Neural cell (in vitro differentiated cells): ENCODE data around the gene CADM1. TPM values are rescaled to one million over a fixed set of nuclear protein-coding genes. Genes with fewer than 3 reads are reported as not detected.

ENCODE experiments used
- H2AFZ ChIP-seq: fragments of 200-600, 300-800 bp; sonication (generic), shearing (Covaris generic); 2 replicates; pipeline ENCODE4 v1.6.0; 2014; ENCODE audit warnings: low read depth, mild to moderate bottlenecking, antibody characterized with exemption, low read length, moderate library complexity
- H3F3A ChIP-seq: fragments of 200-600 bp; shearing (Covaris generic); 2 replicates; pipeline ENCODE4 v1.6.1; 2016; ENCODE audit warnings: mild to moderate bottlenecking, moderate library complexity, mixed read lengths, antibody characterized with exemption, low read length; ENCODE audit not compliant: insufficient read depth, poor library complexity, severe bottlenecking
- H3K27ac ChIP-seq: fragments of 200-600, 300-800 bp; sonication (generic), shearing (Covaris generic); 2 replicates; pipeline ENCODE4 v1.5.1; 2014; ENCODE audit warnings: mild to moderate bottlenecking, low read length, moderate library complexity
- H3K27me3 ChIP-seq: fragments of 300-800, 200-600 bp; sonication (generic), shearing (Covaris generic); 2 replicates; pipeline ENCODE4 v1.6.0; 2014; ENCODE audit warnings: mild to moderate bottlenecking, low read depth, low read length, moderate library complexity; ENCODE audit not compliant: insufficient read depth
- H3K36me3 ChIP-seq: fragments of 300-800, 200-600 bp; sonication (generic), shearing (Covaris generic); 2 replicates; pipeline ENCODE4 v1.5.1; 2014; ENCODE audit warnings: mild to moderate bottlenecking, antibody characterized with exemption, low read length, moderate library complexity; ENCODE audit not compliant: insufficient read depth
- H3K4me2 ChIP-seq: fragments of 300-800, 200-600 bp; sonication (generic), shearing (Covaris generic); 2 replicates; pipeline ENCODE4 v1.6.0; 2014; ENCODE audit warnings: mild to moderate bottlenecking, low read length
- H3K4me3 ChIP-seq: fragments of 300-800, 200-600 bp; sonication (generic), shearing (Covaris generic); 2 replicates; pipeline ENCODE4 v1.5.1; 2014; ENCODE audit warnings: mild to moderate bottlenecking, low read length, moderate library complexity
- H3K79me2 ChIP-seq: fragments of 200-600 bp; shearing (Covaris generic); replicated peaks from 2 replicates; pipeline ENCODE4 v1.6.0; 2014; ENCODE audit warnings: mild to moderate bottlenecking, low read length, moderate library complexity; ENCODE audit not compliant: insufficient read depth
- H3K9ac ChIP-seq: fragments of 300-800, 200-600 bp; sonication (generic), shearing (Covaris generic); 2 replicates; pipeline ENCODE4 v1.6.1; 2016; ENCODE audit warnings: mild to moderate bottlenecking, low read length, mixed read lengths
- H3K9me2 ChIP-seq: fragments of 200-600 bp; shearing (Covaris generic); 2 replicates; pipeline ENCODE4 v1.6.1; 2016; ENCODE audit warnings: mild to moderate bottlenecking, low read length, mixed read lengths; ENCODE audit not compliant: insufficient read depth
- H3K9me3 ChIP-seq: fragments of 200-600, 300-800 bp; sonication (generic), shearing (Covaris generic); 2 replicates; pipeline ENCODE4 v1.6.1; 2016; ENCODE audit warnings: mild to moderate bottlenecking, mixed run types, low read length, moderate library complexity, mixed read lengths
- H4K20me1 ChIP-seq: fragments of 200-600 bp; shearing (Covaris generic); 2 replicates; pipeline ENCODE4 v1.6.1; 2016; ENCODE audit warnings: mild to moderate bottlenecking, mixed run types; ENCODE audit not compliant: insufficient read depth
- CTCF ChIP-seq: fragments of 450-650 bp; IDR thresholded peaks from 2 replicates; pipeline ENCODE4 v1.5.1; 2014; ENCODE audit warnings: antibody characterized with exemption, mild to moderate bottlenecking, moderate library complexity; ENCODE audit not compliant: poor library complexity, severe bottlenecking
- EP300 ChIP-seq: fragments of 450-650 bp; conservative IDR thresholded peaks from 2 replicates; pipeline ENCODE4 v1.6.1; 2014; ENCODE audit warnings: antibody characterized with exemption, mild to moderate bottlenecking, moderate library complexity; ENCODE audit not compliant: poor library complexity, severe bottlenecking
- EZH2 ChIP-seq: fragments of 200-600, 300-800 bp; shearing (Covaris generic), sonication (generic); IDR thresholded peaks from 2 replicates; pipeline ENCODE4 v1.6.1; 2014; ENCODE audit warnings: antibody characterized with exemption, low read length, borderline replicate concordance, mild to moderate bottlenecking; ENCODE audit not compliant: insufficient read depth, poor library complexity, severe bottlenecking
- MXI1 ChIP-seq: fragments of 450-650 bp; conservative IDR thresholded peaks from 2 replicates; pipeline ENCODE4 v1.6.1; 2014; ENCODE audit warnings: antibody characterized with exemption, mild to moderate bottlenecking; ENCODE audit not compliant: poor library complexity, severe bottlenecking
- POLR2AphosphoS5 ChIP-seq: IDR thresholded peaks from 2 replicates; pipeline ENCODE4 v1.6.1; 2012
- RAD21 ChIP-seq: fragments of 450-650 bp; conservative IDR thresholded peaks from 2 replicates; pipeline ENCODE4 v1.6.1; 2014; ENCODE audit warnings: antibody characterized with exemption, mild to moderate bottlenecking, moderate library complexity
- SMC3 ChIP-seq: fragments of 450-650 bp; conservative IDR thresholded peaks from 2 replicates; pipeline ENCODE4 v1.6.1; 2014; ENCODE audit warnings: antibody characterized with exemption, mild to moderate bottlenecking, moderate library complexity; ENCODE audit not compliant: poor library complexity
- TAF1 ChIP-seq: IDR thresholded peaks from 2 replicates; pipeline ENCODE4 v1.6.1; 2012; ENCODE audit warnings: low read depth
- polyA plus RNA-seq: library from polyadenylated mRNA; depleted of rRNA; stranded (reverse); fragments of >200 nt; gene quantifications from 2 replicates; pipeline ENCODE4 v1.2.3, GENCODE V29; 2014
- TF ChIP-seq, protein P1 (sequence below): IDR thresholded peaks from 2 replicates; pipeline ENCODE4 v1.6.1; 2012; ENCODE audit warnings: borderline replicate concordance

CADM1 gene
- polyA plus RNA-seq, 1 donor from 2014 or later = 92.1 TPM

- H3K27me3 ChIP-seq = no peaks in the 10 kb centered on the region
- no peaks in the 10 kb centered on the region for H3K9me2 ChIP-seq
- H3K9ac ChIP-seq = no peak overlapping the region
- H2AFZ ChIP-seq = no peak overlapping the region
- H3K9me3 ChIP-seq = no peaks in the 10 kb centered on the region
- no peak overlapping the region for H3K27ac ChIP-seq
- TF ChIP-seq TAF1 (no peak), POLR2AphosphoS5 (no peak), EP300 (no peak), EZH2 (no peak), CTCF (no peak), MXI1 (no peak), SMC3 (no peak), RAD21 (no peak)
- TF ChIP-seq, protein P1, sequence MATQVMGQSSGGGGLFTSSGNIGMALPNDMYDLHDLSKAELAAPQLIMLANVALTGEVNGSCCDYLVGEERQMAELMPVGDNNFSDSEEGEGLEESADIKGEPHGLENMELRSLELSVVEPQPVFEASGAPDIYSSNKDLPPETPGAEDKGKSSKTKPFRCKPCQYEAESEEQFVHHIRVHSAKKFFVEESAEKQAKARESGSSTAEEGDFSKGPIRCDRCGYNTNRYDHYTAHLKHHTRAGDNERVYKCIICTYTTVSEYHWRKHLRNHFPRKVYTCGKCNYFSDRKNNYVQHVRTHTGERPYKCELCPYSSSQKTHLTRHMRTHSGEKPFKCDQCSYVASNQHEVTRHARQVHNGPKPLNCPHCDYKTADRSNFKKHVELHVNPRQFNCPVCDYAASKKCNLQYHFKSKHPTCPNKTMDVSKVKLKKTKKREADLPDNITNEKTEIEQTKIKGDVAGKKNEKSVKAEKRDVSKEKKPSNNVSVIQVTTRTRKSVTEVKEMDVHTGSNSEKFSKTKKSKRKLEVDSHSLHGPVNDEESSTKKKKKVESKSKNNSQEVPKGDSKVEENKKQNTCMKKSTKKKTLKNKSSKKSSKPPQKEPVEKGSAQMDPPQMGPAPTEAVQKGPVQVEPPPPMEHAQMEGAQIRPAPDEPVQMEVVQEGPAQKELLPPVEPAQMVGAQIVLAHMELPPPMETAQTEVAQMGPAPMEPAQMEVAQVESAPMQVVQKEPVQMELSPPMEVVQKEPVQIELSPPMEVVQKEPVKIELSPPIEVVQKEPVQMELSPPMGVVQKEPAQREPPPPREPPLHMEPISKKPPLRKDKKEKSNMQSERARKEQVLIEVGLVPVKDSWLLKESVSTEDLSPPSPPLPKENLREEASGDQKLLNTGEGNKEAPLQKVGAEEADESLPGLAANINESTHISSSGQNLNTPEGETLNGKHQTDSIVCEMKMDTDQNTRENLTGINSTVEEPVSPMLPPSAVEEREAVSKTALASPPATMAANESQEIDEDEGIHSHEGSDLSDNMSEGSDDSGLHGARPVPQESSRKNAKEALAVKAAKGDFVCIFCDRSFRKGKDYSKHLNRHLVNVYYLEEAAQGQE = no peak
- no peaks in the 10 kb centered on the region for H3K79me2 ChIP-seq
- H3K4me3 ChIP-seq = no peak overlapping the region
- H4K20me1 ChIP-seq = no peaks in the 10 kb centered on the region
- H3F3A ChIP-seq = peaks cover 4% of the 10 kb centered on the region
- H3K36me3 ChIP-seq = no peaks in the 10 kb centered on the region
- H3K4me2 ChIP-seq = no peak overlapping the region
Measured at GRCh38 chr11:115178705-115179104, 325.5 kb downstream of the CADM1 start.

DNA sequence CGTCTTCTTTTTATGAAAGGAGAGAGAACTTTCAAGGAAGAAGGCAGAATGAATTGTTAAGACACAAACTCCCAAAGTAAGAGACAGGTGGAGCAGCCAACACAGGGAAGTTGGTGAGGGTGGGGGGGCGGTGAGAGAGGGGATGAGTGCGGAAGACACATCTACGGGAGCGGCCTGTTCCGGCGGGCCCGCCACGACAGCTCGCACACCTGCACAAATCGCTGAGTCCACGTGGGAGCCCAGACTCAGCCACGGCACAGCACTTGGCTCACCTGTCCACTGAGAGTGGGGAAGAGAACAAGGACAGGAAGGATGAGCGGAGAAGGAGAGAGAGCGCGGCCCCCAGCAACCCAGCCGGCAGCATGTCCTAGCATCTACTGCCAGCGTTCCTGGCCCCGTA is 331.1 kb downstream of the CADM1 start:
- Histone ChIP-seq H3K27me3 (no peaks in the 10 kb centered on the region), H3K4me3 (no peak overlapping the region), H3K9ac (no peak overlapping the region), H3K79me2 (no peaks in the 10 kb centered on the region), H2AFZ (no peak overlapping the region), H3K4me2 (no peak overlapping the region), H3K27ac (no peak overlapping the region), H4K20me1 (no peaks in the 10 kb centered on the region), H3K36me3 (no peaks in the 10 kb centered on the region), H3F3A (peaks cover 2% of the 10 kb centered on the region), H3K9me3 (no peaks in the 10 kb centered on the region), H3K9me2 (no peaks in the 10 kb centered on the region)
- TF ChIP-seq CTCF (no peak), TAF1 (no peak), MXI1 (no peak), POLR2AphosphoS5 (no peak), EZH2 (no peak), EP300 (no peak), SMC3 (no peak), RAD21 (no peak)
- TF ChIP-seq, protein P1 = no peak
